ENCODE measurements around the gene TP53BP2.

The TP53BP2 gene

DNA sequence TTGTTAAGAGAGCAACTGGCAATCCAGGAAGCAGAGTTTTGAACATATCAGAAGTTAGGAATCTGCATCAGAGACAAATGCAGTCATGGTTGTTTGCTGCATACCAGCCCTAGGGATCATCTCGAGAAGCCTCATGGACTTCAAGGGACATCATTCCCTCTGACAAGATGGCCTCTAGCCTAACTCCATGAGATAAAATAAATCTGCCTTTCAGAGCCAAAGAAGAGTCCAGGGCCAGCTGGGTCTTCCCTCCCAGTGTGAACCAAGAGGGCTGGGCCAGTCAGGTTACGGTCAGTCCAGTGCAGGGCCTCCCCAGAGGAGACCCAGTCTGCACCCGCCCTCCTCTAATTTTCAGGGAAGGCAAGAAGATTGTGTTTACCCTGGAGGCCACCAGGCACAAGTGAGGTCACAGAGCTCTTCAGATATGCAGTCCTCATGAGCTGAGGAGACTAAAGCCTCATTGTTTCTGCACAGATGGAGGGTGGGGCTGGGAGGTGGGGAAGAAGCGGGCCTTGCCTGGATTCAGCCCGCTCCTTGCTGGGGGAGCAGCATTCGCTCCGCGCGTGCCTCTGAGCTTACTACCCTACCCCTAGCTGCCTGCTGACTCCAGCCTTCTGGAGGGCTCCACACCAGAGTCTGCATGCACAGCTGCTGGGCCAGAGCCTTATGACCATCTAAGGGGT lies 80.6 kb downstream of the TP53BP2 start:
- no peak for DNase-seq (ENCODE audit: low read depth, low spot score)

DNA sequence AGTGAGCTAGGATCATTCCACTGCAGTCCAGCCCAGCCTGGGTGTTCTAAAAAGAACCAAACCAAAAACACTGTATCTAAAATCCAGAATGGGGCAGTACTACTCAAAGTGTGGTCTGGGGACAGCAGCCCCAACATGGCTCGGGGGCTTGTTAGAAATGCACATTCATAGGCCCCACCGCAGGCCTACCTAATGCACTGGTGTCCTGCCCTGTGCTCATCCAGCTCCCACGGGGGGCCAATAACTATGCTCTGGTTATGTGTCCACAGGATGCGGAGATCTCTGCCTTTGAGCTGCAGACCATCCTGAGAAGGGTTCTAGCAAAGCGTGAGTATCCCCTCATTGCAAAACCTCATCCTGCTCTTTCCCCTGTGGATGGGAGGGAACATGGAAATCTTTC lies 81.9 kb downstream of the TP53BP2 start:
- DNase-seq (ENCODE audit: low read depth, low spot score), result no peak

DNA sequence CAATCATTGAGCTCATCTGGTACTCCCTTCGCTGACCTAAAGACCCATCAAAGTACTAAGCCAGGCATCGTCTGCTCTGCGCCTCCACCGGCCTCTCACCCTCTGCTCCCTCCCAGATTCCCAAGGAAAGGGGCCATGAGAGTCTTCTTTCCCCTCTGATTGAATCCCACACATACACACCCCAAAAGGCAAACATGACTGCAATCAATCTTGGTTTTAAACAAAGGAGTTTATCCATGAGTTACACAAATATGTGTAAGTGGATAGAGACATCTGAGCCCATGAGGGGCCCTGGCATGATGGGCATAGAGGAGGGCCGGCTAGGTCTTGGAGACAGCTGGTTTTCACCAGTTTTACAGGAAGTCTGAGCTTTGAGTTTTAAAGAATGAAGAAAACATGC lies 82.5 kb downstream of the TP53BP2 start:
- DNase-seq (ENCODE audit: low read depth, low spot score), result no peak

DNA sequence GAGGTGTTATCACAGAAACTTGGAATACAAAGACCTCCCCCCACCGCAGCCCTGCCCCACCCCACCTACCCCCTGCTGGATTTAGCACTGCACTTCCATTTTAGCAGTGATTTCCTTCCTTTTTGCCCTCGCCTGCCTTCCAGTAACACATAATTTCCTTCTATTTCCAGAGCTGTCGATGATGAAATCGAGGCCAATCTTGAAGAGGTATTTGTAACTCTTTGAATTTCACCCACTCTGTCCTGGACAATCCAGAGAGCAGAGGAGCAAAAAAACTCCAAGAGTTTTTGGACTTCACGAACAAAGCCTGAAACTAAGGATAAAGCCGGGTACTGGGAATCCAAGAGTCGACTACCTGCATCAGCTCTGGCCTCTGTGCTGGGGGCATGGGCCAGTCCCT lies 84.3 kb downstream of the TP53BP2 start:
- DNase-seq (ENCODE audit: low read depth, low spot score), result no peak

DNA sequence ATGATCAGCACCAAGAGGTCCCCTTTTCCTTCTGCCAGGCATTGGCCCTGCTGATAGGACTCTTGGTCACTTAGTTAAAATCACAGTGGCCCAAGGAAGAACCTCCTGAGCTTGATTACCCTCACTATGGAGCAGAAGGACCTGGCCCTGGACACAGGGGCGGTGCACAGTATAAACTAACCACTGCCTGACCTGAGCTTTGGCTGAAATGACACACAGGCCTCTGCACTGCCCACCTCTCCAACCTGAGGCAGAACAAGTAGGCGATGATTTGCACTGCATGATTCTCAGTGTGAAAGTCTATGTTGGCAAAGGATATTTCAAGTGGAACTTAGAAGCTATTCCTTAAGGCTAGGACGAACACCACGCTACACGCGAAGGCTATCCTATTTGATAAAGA lies 84.9 kb downstream of the TP53BP2 start:
- no peak for DNase-seq (ENCODE audit: low read depth, low spot score)

DNA sequence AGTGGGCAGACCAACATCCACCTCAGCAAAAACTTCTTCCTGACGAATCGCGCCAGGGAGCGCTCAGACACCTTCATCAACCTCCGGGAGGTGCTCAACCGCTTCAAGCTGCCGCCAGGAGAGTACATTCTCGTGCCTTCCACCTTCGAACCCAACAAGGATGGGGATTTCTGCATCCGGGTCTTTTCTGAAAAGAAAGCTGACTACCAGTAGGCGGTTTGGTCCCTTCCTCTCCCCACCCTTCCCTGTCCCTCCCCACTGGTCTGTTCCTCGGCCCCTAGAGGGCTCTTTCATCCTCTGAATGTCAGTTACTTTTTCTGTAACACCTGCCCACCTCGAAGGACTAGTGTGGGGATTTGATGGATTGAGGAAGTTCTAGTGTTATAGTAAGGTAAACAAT lies 86.5 kb downstream of the TP53BP2 start:
- no peak for DNase-seq (ENCODE audit: low read depth, low spot score)

DNA sequence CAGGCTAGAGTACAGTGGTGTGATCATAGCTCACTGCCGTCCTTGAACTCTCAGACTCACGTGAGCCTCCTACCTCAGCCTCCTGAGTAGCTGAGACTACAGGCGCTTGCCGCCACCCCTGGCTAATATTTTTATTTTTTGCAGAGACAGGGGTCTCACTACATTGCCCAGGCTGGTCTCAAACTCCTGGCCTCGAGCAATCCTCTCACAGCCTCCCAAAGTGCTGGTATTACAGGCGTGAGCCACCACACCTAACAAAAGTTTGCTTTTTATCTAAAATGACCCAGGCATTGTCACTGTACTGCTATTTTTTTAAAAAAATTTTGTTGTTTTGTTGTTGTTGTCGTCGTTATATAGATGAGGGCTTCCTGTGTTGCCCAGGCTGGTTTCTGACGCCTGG lies 87.0 kb downstream of the TP53BP2 start:
- no peak for DNase-seq (ENCODE audit: low read depth, low spot score)

DNA sequence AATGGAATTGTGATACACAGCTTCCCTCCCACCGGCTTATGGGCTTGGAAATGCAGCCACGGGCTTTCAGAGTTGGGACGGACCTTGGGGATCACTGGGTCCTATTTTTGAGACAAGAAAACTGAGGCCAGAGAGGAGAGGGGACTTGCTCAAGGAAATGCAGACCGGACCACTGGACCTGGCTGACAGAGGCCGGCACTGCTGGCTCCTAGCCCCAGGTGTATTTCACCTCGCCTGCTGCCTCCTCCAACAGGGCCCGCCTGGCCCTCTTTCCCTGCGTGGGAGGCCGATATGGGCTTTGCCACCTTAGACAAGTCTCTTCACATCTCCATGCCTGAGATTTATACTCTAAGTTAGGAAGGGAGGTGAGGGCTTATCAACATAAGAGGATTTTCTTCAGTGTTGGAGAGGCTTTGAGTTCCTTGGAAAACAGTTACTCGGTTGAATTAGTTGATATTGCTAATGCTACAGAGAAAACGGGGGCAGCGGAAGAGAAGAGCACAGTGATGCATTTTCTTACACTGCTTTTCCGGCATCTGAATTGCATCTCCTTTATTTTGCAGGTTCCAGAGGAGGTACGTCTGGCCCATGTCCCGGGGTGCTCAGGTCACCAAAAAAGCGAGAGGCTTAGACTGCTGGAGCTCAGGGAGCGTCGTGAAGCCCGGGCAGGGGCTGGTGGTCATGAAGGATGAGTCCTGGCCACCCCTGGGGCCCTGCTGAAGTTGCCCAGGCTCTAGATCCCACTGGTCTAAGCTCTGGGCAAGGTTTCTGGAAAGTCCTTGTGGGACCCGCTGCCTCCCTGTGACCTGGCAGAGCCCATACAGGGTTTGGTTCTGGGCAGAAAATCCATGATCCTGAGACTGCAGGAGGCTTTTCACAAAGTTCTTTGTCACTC lies 88.7 kb downstream of the TP53BP2 start:
- DNase-seq (ENCODE audit: low read depth, low spot score), result no peak

DNA sequence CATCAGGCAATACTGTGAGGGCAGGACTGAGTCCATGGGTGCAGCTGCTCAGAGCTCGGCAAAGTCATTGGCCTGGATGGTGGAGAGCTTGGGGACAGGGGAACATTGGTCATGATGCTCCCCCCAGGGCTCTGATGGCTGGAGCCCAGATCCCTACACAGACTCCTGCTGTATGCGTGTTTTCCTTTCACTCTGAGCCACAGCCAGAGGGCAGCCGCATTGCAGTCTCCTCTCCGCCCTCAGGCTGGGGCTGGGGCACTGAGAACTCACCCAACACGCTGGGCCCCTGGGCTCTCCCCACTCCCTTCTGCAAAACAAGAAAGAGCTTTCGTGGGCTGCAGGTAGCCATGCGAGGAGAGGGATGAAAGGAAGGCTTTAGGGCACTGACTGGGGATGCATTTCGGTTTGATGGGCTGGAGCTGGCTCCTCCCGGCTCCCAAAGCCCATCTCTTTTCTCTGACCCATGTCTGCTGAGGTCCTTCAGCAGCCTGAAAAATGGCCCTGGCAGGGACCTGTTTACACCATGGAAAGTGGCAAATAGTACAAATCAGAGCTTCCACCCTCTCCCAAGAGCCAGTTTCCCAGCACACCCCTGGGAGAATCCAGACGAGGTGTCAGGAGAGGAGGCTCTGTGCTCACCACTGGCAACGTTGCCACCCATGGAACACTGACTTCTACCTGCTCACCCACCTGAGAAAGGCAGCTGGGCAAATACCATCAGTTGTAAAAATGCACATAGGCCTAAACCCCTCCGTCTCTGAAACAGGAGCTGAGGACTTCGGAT lies 89.6 kb downstream of the TP53BP2 start:
- DNase-seq (ENCODE audit: low read depth, low spot score), result no peak

DNA sequence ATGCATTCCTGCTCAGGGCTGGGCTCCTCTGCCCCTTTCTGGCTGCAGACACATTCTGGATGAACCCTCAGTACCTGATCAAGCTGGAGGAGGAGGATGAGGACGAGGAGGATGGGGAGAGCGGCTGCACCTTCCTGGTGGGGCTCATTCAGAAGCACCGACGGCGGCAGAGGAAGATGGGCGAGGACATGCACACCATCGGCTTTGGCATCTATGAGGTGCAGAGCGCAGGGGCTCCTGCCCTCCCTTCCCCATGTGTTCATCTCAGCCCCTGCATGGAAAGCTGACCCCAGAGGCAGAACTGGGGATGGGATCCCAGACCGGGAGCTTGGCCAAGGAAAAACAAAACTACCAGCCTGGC lies 90.3 kb downstream of the TP53BP2 start:
- no peak for DNase-seq (ENCODE audit: low read depth, low spot score)

DNA sequence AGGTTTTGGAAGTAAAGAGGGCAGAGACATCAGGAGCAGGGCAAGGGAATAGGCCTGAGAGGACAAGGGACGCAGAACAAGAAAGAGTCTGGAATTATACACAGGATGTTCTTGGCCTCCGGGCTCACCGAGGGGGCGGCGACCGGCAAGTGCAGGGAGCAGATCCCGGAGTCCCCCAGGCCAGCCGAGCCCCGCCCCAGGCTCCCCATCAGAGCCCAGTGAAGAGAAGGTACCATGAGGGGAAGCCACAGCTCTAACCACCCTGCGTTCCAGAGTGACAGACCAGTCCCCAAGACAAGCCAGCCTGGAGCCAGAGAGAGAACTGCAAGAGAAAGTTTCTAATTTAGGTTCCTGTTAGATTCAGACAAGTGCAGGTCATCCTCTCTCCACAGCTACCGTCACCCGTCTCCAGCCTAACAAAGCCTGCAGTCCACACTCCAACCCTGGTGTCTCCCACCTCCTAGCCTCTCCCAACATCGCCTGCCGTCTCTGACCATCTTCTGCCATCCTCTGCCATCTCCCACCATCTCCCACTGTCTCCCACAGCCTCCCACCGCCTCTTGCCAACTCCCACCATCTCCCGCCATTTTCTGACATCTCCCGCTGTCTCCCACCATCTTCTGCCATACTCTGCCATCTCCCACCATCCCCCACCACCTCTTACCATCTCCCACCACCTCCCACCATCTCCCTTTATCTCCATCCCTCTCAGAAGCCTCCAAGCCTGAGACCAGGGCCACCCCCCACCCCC lies 90.9 kb downstream of the TP53BP2 start:
- DNase-seq (ENCODE audit: low read depth, low spot score), result no peak

DNA sequence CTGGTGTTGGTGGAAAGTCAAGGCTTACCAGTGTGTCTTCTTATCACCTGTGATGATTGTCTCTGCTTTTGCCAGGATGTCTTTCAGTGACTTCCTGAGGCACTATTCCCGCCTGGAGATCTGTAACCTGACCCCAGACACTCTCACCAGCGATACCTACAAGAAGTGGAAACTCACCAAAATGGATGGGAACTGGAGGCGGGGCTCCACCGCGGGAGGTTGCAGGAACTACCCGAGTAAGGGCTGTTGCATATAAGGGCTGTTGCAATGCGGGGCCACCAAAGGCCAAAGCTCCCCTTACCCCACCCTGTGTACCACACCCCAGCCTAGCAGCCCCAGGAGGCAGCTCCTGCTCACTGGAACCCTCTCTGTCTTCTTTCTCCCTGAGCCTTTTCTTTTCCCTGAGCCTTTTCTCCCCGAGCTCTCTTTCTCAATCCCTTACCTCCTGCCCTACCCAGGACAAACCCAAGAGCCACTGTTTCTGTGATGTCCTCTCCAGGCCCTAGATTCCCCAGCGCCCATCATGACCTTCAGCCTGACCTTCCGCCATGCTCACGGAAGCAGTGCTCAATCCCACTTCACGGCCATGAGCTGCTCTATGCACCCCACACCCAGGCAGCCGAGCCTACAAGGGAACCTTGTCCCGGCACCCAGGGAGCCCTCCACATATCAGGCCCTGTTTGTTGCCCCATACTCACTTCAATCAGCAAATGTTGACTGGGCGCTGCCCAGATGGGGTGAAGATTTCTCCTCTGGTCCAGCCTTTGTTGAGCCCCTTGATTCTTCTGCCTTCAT lies 92.8 kb downstream of the TP53BP2 start:
- no peak for DNase-seq (ENCODE audit: low read depth, low spot score)

DNA sequence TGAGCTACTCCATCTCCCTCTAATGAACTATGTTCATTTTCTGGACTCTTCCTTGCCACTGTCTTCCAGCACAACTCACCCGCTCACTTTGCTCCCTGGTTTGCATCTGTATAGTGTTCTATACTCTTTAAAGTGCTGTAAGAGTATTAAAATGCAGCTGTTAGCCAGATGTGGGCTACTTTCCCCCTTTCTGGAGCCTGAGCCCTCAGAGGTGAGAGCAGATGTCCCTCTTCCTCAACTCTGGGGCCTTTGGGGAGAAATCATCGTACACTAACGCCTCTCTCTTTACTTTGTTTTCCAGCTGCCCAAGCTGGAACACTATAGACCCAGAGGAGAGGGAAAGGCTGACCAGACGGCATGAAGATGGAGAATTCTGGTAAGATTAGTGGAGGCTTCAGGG lies 94.1 kb downstream of the TP53BP2 start:
- no peak for DNase-seq (ENCODE audit: low read depth, low spot score)

DNA sequence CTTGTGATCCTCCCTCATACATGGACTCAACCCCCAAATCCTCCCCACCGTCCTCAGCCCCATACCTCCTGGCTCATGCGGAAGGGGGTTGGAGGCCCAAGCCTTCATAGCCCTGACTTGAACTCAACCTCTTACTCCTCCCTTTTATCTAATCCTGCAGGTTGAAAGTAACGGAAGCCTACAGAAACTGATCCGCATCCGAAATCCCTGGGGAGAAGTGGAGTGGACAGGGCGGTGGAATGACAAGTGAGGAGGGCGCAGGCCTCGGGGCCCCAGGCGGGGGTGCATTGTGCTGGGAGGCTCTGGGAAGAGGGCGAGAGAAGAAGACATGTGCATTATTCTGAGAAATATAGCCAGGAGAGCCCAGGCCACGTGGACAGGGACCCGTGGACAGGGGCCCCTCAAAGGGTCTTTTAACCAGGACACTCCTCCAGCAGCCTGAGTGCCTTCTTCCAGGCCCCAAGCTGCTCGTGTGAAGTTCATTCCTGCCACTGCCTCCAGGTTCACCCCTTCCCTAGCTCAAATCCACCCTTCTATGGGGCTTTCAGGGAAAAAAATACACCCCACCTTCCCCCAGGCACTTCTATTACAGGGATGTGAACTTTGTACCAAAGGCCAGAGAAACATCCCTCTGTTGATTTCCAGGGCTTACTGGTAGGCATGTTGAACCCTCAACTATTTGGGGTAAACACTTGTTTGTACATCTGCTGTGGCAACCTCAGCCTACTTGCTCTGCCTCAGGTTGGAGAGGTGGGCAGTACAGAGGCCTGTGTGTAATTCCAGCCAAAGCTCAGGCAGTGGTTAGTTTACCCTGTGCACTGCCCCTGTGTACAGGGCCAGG lies 94.8 kb downstream of the TP53BP2 start:
- DNase-seq (ENCODE audit: low read depth, low spot score), result no peak

DNA sequence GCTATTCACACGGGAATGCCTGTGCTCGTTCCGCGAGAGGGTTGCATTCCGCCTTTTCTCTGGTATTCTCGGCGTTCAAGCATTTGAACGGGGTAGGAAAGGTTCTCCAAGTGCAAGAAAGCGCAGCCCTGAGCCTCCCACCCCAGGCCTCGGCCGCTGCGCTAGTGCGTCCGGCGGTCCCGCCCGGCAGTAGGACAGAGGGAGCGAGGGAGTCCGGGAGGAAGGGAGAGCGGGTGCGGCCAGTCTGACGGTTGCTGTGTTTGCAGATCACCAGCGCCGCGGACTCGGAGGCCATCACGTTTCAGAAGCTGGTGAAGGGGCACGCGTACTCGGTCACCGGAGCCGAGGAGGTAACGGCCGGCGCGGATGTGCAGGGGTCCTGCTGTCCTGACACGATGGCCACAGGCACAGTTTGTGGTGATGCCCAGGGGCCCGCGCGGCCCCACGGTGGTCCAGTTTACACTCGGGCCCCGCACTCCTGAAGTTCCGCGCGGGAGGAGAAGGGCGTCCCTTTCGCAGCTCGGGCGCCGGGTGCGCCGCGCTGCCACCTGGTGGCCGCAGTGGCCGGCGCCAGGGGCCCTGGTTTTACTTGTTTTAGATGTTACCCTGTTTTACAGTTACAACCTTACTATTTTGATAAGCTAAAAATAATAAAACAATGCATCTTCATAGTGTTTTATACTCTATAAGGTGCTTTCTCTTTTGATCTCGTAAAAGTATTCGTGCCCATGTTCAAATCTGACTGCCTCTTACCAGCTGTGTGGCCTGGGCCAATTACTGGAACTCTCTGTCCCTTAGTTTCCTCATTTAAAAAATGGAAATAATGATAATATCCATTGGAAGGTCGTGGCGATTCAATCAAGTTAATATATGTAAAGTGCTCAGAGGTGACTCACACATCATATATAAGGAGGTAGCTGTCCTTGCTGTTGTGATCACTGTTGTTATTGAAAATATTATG lies 96.7 kb downstream of the TP53BP2 start:
- peak; percentile 33 for DNase-seq (ENCODE audit: low read depth, low spot score)

DNA sequence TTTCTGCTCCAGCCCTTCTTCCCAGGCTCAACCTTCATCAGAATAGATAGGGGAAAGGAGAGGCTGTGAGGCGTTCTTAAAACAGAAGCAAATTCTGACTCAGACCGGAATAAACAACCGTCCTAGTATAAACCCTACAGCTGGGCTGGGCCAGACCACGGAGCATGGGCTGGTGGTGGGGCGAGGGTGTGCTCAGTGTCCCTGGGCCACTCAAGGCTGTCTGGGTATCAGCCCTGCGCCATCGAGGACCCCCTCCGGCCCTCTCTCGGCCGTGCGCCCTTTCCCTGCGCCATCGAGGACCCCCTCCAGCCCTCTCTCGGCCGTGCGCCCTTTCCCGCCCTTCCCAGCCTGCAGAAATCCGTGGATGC lies 97.4 kb downstream of the TP53BP2 start:
- no peak for DNase-seq (ENCODE audit: low read depth, low spot score)

DNA sequence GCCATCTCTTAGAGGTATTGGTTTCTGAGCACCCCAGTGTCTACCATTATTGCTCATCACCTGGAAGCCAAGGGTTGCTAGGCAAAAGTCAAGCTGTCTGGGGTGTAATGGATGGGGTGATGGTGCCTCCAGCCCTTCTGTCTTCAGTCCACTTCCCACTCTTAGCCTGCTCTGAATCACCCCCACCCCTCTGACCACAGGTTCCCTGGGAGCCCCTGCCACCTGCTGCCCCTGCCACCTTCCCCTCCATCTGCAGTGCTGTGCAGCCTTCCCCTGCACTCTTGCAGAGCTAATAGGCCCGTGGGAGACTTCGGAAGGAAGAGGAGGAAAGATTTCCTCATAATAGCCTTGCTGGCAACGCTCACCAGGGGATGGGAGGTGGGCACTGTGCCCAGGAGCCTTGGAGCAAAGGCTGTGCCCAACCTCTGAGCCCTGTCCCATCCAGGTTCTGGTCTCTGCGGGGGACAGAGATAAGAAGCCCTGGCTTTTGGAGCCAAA lies 97.9 kb downstream of the TP53BP2 start:
- DNase-seq (ENCODE audit: low read depth, low spot score), result no peak

DNA sequence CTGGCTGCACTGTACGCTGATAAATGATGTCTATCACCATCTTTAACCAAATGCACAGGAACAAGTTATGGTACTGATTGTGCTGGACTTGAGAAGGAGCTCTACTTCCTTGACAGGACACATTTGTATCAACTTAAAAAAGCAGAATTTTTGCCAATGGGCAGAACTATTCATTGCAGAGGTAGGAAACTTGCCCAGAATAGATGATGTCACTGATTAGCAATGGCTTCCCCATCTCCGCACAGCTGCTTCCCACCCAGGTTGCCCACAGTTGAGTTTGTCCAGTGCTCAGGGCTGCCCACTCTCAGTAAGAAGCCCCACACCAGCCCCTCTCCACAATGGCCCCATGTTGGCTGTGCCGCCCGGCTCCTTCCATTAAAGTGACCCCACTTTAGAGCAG lies 100.0 kb downstream of the TP53BP2 start:
- DNase-seq (ENCODE audit: low read depth, low spot score), result no peak
